HCT116 (cell line): Measurements from ENCODE around the gene PPP2R5C. TPM values are rescaled to one million over a fixed set of nuclear protein-coding genes. Genes with fewer than 3 reads are reported as not detected.

Experiments used
- ATAC-seq: fragments of 200-7000 bp; cut with Tn5 transposase; 2 replicates; pipeline ENCODE4 v1.9.1; 2020; ENCODE audit warnings: mild to moderate bottlenecking, moderate library complexity
- BruUV-seq: library from RNA; stranded (reverse); fragments of 400-500 nt; replicated peaks from 2 replicates; lab custom pipeline; 2021; lab: Mats Ljungman, UMichigan
- CTCF ChIA-PET: fragments of 300-600 bp; sonication (Branson Sonifier 250); formaldehyde crosslinking; loops from one replicate; lab custom pipeline; 2021; ENCODE audit warnings: antibody characterized with exemption; lab: Charles Lee
- POLR2A ChIA-PET: fragments of 300-600, 350-600 bp; sonication (Branson Sonifier 250); formaldehyde crosslinking; loops from one replicate; lab custom pipeline; 2021; ENCODE audit warnings: antibody characterized with exemption; lab: Charles Lee
- RAD21 ChIA-PET, 2 experiments: fragments of 300-600 bp; sonication (Branson Sonifier 250); formaldehyde crosslinking; loops; one replicate each; lab custom pipeline; 2023; ENCODE audit warnings: low total read pairs in 2 of 2; ENCODE audit not compliant: uncharacterized antibody in 2 of 2, unreplicated experiment in 2 of 2, low non-redundant PET in 1 of 2; lab: Charles Lee
- DNase-seq: peaks from one replicate; pipeline ENCODE4 v3.0.0-alpha.2; 2010; ENCODE audit warnings: low read depth, low spot score
- H2AFZ ChIP-seq: fragments of 200-600 bp; shearing (Covaris generic), sonication (generic); 2 replicates; pipeline ENCODE4 v1.6.1; 2017; ENCODE audit warnings: low read depth, mixed run types, mixed read lengths, antibody characterized with exemption, low read length; ENCODE audit not compliant: poor library complexity, severe bottlenecking
- H3K27ac ChIP-seq: 2 replicates; pipeline ENCODE4 v1.5.1; 2012; ENCODE audit warnings: low read depth, low read length
- H3K27me3 ChIP-seq: fragments of 200-600 bp; sonication (generic); 2 replicates; pipeline ENCODE4 v1.6.1; 2016; ENCODE audit warnings: mixed run types, low read length, mixed read lengths; ENCODE audit not compliant: insufficient read depth
- H3K36me3 ChIP-seq, 2 experiments: fragments of 200-500 bp in 1 of 2; fragments of 200-600 bp in 1 of 2; sonication (Bioruptor generic) in 1 of 2; sonication (generic) in 1 of 2; 2 replicates each; pipeline versions ENCODE4 v1.5.1 to v1.6.1; 2014 to 2016; ENCODE audit warnings: low read length in 2 of 2, inconsistent platforms in 1 of 2, mixed read lengths in 1 of 2, mixed run types in 1 of 2; ENCODE audit not compliant: insufficient read depth in 2 of 2, control insufficient read depth in 1 of 2
- H3K4me1 ChIP-seq, 2 experiments: fragments of 200-600 bp in 1 of 2; sonication (generic) in 1 of 2; 2 replicates each; pipeline versions ENCODE4 v1.5.1 to v1.6.1; 2012 to 2017; ENCODE audit warnings: low read length in 2 of 2, inconsistent platforms in 1 of 2, mild to moderate bottlenecking in 1 of 2, mixed read lengths in 1 of 2, mixed run types in 1 of 2, moderate library complexity in 1 of 2; ENCODE audit not compliant: insufficient read depth in 2 of 2, control insufficient read depth in 1 of 2
- H3K4me2 ChIP-seq: fragments of 200-600 bp; sonication (generic); 2 replicates; pipeline ENCODE4 v1.6.1; 2017; ENCODE audit warnings: mixed run types, low read length, mixed read lengths
- H3K4me3 ChIP-seq, 2 experiments: fragments of 200-600 bp in 1 of 2; sonication (generic) in 1 of 2; replicated peaks in 1 of 2; 2 replicates each; pipeline ENCODE4 v1.5.1; 2011 to 2016; ENCODE audit warnings: low read length in 2 of 2, control low read depth in 1 of 2, low read depth in 1 of 2, mild to moderate bottlenecking in 1 of 2, mixed read lengths in 1 of 2, mixed run types in 1 of 2
- H3K79me2 ChIP-seq: fragments of 200-600 bp; sonication (generic); 2 replicates; pipeline ENCODE4 v1.6.1; 2017; ENCODE audit warnings: mild to moderate bottlenecking, mixed run types, low read length, moderate library complexity, mixed read lengths; ENCODE audit not compliant: insufficient read depth
- H3K9ac ChIP-seq: fragments of 200-600 bp; sonication (generic); 2 replicates; pipeline ENCODE4 v1.6.1; 2016; ENCODE audit warnings: low read length, mixed read lengths
- H3K9me2 ChIP-seq: fragments of 200-600 bp; sonication (generic), shearing (Covaris generic); 2 replicates; pipeline ENCODE4 v1.6.1; 2017; ENCODE audit warnings: mixed run types, mild to moderate bottlenecking, moderate library complexity; ENCODE audit not compliant: insufficient read depth
- H3K9me3 ChIP-seq, 2 experiments: fragments of 200-500 bp in 1 of 2; fragments of 200-600 bp in 1 of 2; sonication (Bioruptor generic) in 1 of 2; sonication (generic) in 1 of 2; 2 replicates each; pipeline ENCODE4 v1.6.1; 2014 to 2017; ENCODE audit warnings: low read length in 2 of 2, mixed read lengths in 2 of 2, inconsistent platforms in 1 of 2, low read depth in 1 of 2, mild to moderate bottlenecking in 1 of 2, mixed run types in 1 of 2, moderate library complexity in 1 of 2; ENCODE audit not compliant: control insufficient read depth in 1 of 2, insufficient read depth in 1 of 2
- H4K20me1 ChIP-seq: fragments of 200-600 bp; sonication (generic), shearing (Covaris generic); 2 replicates; pipeline ENCODE4 v1.6.1; 2017; ENCODE audit warnings: mixed run types, mild to moderate bottlenecking, moderate library complexity; ENCODE audit not compliant: insufficient read depth
- CBX3 ChIP-seq: IDR thresholded peaks from 2 replicates; pipeline ENCODE4 v1.6.1; 2012; ENCODE audit warnings: low read depth
- EGR1 ChIP-seq: IDR thresholded peaks from 2 replicates; pipeline ENCODE4 v1.6.1; 2012; ENCODE audit warnings: low read depth
- ELF1 ChIP-seq: IDR thresholded peaks from 2 replicates; pipeline ENCODE4 v1.6.1; 2012; ENCODE audit warnings: low read depth, borderline replicate concordance
- EZH2 ChIP-seq: fragments of 200-600 bp; sonication (generic); IDR thresholded peaks from 2 replicates; pipeline ENCODE4 v1.6.1; 2017; ENCODE audit warnings: antibody characterized with exemption, mixed run types
- JUND ChIP-seq: IDR thresholded peaks from 2 replicates; pipeline ENCODE4 v1.6.1; 2012
- MAX ChIP-seq: IDR thresholded peaks from 2 replicates; pipeline ENCODE4 v1.6.1; 2012
- POLR2A ChIP-seq: IDR thresholded peaks from 2 replicates; pipeline ENCODE4 v1.7.0; 2011; ENCODE audit warnings: borderline replicate concordance; ENCODE audit not compliant: insufficient read depth, insufficient read length; ENCODE audit errors: extremely low read depth
- POLR2AphosphoS5 ChIP-seq: IDR thresholded peaks from 2 replicates; pipeline ENCODE4 v1.6.1; 2011; ENCODE audit warnings: mild to moderate bottlenecking, low read depth, low read length, moderate library complexity
- REST ChIP-seq: IDR thresholded peaks from 2 replicates; pipeline ENCODE4 v1.6.1; 2012; ENCODE audit warnings: low read depth
- SIN3A ChIP-seq: IDR thresholded peaks from 2 replicates; pipeline ENCODE4 v1.6.1; 2012; ENCODE audit warnings: low read depth
- SP1 ChIP-seq: IDR thresholded peaks from 2 replicates; pipeline ENCODE4 v1.6.1; 2012; ENCODE audit warnings: low read depth
- SRF ChIP-seq: IDR thresholded peaks from 2 replicates; pipeline ENCODE4 v1.6.1; 2012; ENCODE audit warnings: low read depth
- TCF7L2 ChIP-seq: IDR thresholded peaks from 2 replicates; pipeline ENCODE4 v1.7.0; 2011; ENCODE audit warnings: borderline replicate concordance, inconsistent platforms; ENCODE audit not compliant: insufficient read depth, insufficient read length; ENCODE audit errors: extremely low read depth
- ZBTB33 ChIP-seq: IDR thresholded peaks from 2 replicates; pipeline ENCODE4 v1.6.1; 2011; ENCODE audit warnings: mild to moderate bottlenecking, low read length, moderate library complexity; ENCODE audit not compliant: insufficient replicate concordance; ENCODE audit errors: extremely low read depth
- ZNF274 ChIP-seq: fragments of 200-500 bp; sonication (Bioruptor generic); IDR thresholded peaks from 2 replicates; pipeline ENCODE4 v1.6.1; 2014; ENCODE audit warnings: mild to moderate bottlenecking, low read depth, low read length, inconsistent platforms
- intact Hi-C: fragments of 100-400 bp; cut with micrococcal nuclease; formaldehyde crosslinking; loops from 2 replicates; pipeline ENCODE4 v1.10.0; 2022
- total RNA-seq: library from RNA; stranded (reverse); gene quantifications from one replicate; pipeline ENCODE4 v1.2.1, GENCODE V29; 2021; ENCODE audit not compliant: unreplicated experiment

The PPP2R5C gene
- total RNA-seq, 1 experiment from 2014 or later = 117 TPM

GRCh38 chr14:101721111-101721510 is 40.4 kb upstream of the PPP2R5C start:
- Histone ChIP-seq H2AFZ (no peak overlapping the region), H3K9ac (no peak overlapping the region), H3K79me2 (no peaks in the 10 kb centered on the region), H3K9me3 (no peaks in the 10 kb centered on the region)
- intact Hi-C loops = no loop called here
- no peak for TF ChIP-seq REST
- TF ChIP-seq POLR2AphosphoS5 = no peak
- TF ChIP-seq MAX = no peak
- TF ChIP-seq, all 23 proteins: peak for 0
- Histone ChIP-seq H3K4me1 (no peaks in the 10 kb centered on the region), H3K9me2 (no peaks in the 10 kb centered on the region), H4K20me1 (no peaks in the 10 kb centered on the region), H3K4me3 (no peak overlapping the region), H3K27me3 (no peaks in the 10 kb centered on the region), H3K36me3 (no peaks in the 10 kb centered on the region), H3K4me2 (no peak overlapping the region), H3K27ac (no peak overlapping the region)
- CTCF ChIA-PET = no interaction called here
- RAD21 ChIA-PET = no interaction called here
- no peak for DNase-seq
- ATAC-seq = no peak
- POLR2A ChIA-PET = interaction anchor here (1.4 kb wide), 1 partner anchor 10 kb away, joined by 6 read pairs; no protein-coding TSS in a partner anchor
- BruUV-seq = no TSS peak

GRCh38 chr14:101721951-101722661 is 39.4 kb upstream of the PPP2R5C start:
- H3K9me2 ChIP-seq = no peaks in the 10 kb centered on the region
- intact Hi-C loops = no loop called here
- H4K20me1 ChIP-seq = no peaks in the 10 kb centered on the region
- H3K4me2 ChIP-seq = no peak overlapping the region
- H3K4me1 ChIP-seq = no peaks in the 10 kb centered on the region
- BruUV-seq = no TSS peak
- no peak overlapping the region for H3K27ac ChIP-seq
- no peak overlapping the region for H3K9ac ChIP-seq
- DNase-seq (no peak), ATAC-seq (no peak)
- ChIA-PET POLR2A (interaction anchor here (1.4 kb wide), 1 partner anchor 9 kb away, joined by 6 read pairs; no protein-coding TSS in a partner anchor), RAD21 (no interaction called here), CTCF (no interaction called here)
- H2AFZ ChIP-seq = no peak overlapping the region
- no peaks in the 10 kb centered on the region for H3K79me2 ChIP-seq
- H3K9me3 ChIP-seq = no peaks in the 10 kb centered on the region
- no peak overlapping the region for H3K4me3 ChIP-seq
- H3K36me3 ChIP-seq = no peaks in the 10 kb centered on the region
- H3K27me3 ChIP-seq = no peaks in the 10 kb centered on the region
- no peak for TF ChIP-seq ZNF274
- no peak for TF ChIP-seq EZH2
- TF ChIP-seq POLR2AphosphoS5 = no peak
- TF ChIP-seq SIN3A = no peak
- no peak for TF ChIP-seq JUND
- no peak for TF ChIP-seq ELF1
- no peak for TF ChIP-seq SRF
- TF ChIP-seq ZBTB33 = no peak
- no peak for TF ChIP-seq CBX3
- no peak for TF ChIP-seq TCF7L2
- TF ChIP-seq EGR1 = no peak
- TF ChIP-seq SP1 = no peak
- TF ChIP-seq POLR2A = no peak
